Measurements from ENCODE around the gene TMEM239. TPM values are rescaled to one million over a fixed set of nuclear protein-coding genes. Genes with fewer than 3 reads are reported as not detected.

TMEM239 gene
- total RNA-seq, 2 experiments from 2014 or later: not detected

Other genes starting within 250 kb of the TMEM239 start
- 100 to 1,000 TPM; 887 to 915 TPM for gene NOP56, start 163.7 kb upstream of the TMEM239 start, total RNA-seq
- 100 to 1,000 TPM; 137 to 142 TPM for gene IDH3B, start 152.1 kb upstream of the TMEM239 start, total RNA-seq
- gene EBF4, start 123.6 kb upstream of the TMEM239 start, total RNA-seq: under 1 TPM; 0.61 to 0.74 TPM
- gene CPXM1, start 15.7 kb upstream of the TMEM239 start, total RNA-seq: 1 to 10 TPM; 1.6 to 1.7 TPM
- not detected for gene C20orf141, start 1.4 kb upstream of the TMEM239 start, total RNA-seq
- 10 to 100 TPM; 33.9 to 35.8 TPM for gene PCED1A, start 24.3 kb downstream of the TMEM239 start, total RNA-seq
- gene VPS16, start 24.4 kb downstream of the TMEM239 start, total RNA-seq: 10 to 100 TPM; 44.7 to 45.0 TPM
- 10 to 100 TPM; 47.7 to 48.4 TPM for gene PTPRA, start 57.1 kb downstream of the TMEM239 start, total RNA-seq
- under 1 TPM; 0.75 to 0.99 TPM for gene GNRH2, start 227.3 kb downstream of the TMEM239 start, total RNA-seq
- gene MRPS26, start 229.7 kb downstream of the TMEM239 start, total RNA-seq: 10 to 100 TPM; 90.2 to 90.7 TPM

Data from activated CD8-positive, alpha-beta memory T cell treated with anti-CD3 and anti-CD28 coated beads for 36 hours (primary cell).